GM20431 (cell line): Measurements from ENCODE around the gene ACHE.
"Not testable (repeated sequence)": the region's sequence is repeated elsewhere in the genome, so short reads cannot be mapped to it uniquely, and the experiment has no call there.

ENCODE experiments used
- in situ Hi-C: fragments of 300-500 bp; cut with MseI, MboI; formaldehyde crosslinking; loops from one replicate; pipeline ENCODE4 v1.15.0; 2020; ENCODE audit warnings: low sequenced_read_pairs; ENCODE audit not compliant: unreplicated experiment

The ACHE gene

DNA sequence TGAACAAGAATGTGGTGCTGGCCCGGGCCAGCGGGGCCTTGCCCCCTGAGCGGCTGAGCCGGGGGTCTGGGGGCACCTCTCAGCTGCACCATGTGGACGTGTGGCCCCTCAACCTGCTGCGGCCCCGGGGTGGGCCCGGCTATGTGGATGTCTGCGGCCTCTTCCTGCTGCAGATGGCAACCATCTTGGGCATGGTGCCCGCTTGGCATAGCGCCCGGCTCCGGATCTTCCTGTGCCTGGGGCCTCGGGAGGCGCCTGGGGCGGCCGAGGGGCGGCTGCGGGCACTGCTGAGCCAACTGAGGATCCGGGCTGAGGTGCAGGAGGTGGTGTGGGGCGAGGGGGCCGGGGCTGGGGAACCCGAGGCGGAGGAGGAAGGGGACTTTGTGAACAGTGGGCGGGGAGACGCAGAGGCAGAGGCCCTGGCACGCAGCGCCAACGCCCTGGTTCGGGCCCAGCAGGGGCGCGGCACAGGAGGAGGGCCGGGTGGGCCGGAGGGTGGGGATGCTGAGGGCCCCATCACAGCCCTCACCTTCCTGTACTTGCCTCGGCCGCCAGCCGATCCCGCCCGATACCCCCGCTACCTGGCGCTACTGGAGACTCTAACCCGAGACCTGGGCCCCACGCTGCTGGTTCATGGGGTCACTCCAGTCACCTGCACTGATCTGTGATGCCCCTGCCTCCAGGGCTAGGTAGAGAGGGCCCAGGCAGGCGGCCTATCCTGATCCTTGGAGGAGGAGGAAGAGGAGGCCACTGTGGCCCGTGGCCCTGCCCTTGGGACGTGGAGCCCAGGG is 29.6 kb downstream of the ACHE start:
- in situ Hi-C loops: no loop called here

DNA sequence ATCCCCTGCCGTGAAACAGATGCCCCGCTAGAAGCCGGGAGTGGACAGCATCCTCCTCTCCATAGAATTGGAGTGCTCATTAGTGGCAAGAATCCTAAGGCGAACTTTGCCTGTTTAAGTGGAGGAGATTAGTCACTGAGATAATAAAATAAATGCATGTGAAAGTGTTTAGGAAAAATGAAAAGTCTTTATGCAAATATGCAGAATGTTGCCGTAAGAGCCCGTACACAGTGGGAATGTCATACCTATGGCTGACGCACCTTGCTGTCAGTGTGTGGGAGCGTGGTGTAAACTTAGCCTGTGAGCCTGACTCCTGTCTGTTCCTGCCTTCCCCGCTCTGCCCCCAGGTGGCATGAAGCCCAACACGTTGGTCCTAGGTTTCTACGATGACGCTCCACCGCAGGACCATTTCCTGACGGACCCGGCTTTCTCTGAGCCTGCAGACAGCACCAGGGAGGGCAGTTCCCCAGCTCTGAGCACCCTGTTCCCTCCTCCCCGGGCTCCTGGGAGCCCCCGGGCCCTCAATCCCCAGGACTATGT is 30.2 kb downstream of the ACHE start:
- in situ Hi-C loops: no loop called here

DNA sequence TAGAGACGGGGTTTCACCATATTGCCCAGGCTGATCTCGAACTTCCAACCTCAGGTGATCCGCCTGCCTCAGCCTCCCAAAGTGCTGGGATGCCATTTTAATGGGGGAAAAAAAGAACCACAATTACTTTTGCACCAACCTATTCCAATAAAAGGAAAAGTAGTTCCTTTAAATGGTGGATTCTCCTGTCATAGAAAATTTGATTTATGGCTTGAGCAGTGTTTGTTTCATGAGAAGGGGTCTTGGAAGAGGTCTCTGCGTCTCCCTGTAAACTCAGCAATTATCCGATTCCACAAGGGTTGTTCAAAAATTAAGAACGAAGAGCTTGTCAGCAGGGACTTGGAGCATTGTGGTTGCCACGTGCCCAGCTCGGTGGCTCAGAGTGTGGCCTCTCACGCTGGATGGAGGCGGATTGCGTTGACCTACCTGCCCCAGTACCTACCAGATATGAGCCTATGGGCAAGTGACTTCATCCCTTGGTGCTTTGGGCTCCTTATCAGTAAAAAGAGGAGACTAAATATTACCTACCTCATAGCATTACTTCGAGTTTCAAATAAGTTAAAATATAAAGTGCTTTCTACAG is 31.3 kb downstream of the ACHE start:
- in situ Hi-C loops: no loop called here

DNA sequence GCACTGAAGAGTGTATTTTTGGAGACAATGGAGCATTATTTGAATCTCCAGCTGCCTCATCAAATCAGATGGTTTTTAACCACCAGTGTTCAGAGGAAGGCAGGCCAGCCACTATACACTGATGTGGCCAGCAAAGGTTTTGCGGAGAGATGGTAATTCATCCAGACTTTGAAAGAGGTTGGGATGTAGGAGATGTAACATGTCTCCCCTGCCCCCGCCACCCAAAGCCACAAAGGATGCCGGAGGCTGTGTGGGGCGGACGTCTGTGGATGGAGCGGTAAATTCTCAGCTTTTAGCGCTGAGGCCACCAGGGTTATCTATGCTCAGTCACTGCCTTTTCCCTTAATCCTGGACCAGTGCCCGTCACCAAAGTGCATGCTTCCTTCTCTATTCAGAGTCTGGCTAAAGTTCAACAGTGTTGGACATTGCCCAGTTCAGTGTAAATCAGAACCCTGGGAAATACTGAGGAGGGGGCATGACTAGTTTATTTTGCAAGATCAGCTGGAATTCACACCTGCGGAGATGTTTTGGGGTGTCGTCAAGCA is 32.2 kb downstream of the ACHE start:
- in situ Hi-C loops: no loop called here

DNA sequence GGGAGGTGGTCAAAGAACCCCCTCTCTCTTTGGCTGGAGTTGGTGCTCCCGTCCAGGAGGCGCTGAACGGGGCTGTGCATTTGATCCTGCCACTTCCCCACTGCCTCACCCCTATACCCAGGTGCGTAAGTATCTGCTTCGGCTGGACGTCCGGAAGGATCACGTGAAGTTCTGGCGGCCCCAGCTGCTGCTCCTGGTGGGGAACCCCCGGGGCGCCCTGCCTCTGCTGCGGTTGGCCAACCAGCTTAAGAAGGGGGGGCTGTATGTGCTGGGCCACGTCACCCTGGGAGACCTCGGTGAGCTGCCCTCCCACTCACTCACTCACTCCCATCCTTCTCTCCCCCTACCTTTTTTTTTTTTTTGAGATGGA is 34.1 kb downstream of the ACHE start:
- in situ Hi-C loops: no loop called here

DNA sequence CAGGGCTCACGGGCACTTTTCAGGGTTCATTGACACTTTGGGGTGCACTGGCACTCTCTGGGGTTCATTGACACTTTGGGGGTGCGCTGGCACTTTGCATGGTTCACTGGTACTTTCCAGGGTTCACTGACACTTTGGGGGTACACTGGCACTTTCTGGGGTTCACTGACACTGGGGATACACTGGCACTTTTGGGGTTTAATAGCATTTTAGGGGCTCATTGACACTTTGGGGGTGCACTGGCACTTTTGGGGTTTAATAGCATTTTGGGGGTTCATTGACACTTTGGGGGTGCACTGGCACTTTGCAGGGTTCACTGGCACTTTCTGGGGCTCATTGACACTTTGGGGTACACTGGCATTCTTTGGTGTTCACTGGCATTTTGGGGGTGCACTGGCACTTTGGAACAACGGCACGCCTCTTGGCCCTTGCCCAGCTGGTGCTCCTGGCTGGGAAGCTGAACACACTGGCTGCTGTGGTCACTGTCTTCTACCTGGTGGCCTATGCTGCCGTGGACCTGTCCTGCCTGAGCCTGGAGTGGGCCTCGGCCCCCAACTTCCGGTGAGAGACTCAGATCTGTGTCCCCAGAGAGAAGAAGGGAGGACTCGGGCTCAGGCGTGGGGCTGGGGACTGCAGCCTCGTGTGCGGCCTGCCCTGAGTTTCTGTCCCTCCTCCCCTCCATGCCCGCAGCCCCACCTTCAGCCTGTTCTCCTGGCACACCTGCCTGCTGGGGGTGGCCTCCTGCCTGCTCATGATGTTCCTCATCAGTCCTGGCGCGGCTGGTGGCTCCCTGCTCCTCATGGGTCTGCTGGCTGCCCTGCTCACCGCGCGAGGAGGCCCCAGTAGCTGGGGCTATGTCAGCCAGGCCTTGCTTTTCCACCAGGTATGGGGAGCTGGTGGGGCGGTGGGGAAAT is 34.7 kb downstream of the ACHE start:
- in situ Hi-C loops: no loop called here

DNA sequence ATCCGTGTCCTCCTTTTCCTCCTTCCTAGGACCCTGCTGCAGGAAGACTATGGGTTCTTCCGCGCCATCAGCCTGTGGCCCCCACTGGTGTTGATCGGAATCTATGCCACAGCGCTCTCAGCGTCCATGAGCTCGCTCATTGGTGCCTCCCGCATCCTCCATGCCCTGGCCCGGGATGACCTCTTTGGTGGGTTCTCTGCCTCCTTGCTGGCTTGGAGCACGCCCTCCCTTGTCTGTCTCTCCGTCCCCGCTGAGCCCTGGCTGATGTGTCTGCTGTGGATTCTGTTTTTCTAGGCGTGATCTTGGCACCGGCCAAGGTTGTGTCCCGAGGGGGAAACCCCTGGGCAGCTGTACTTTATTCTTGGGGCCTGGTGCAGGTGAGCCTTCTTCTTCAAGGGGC is 35.8 kb downstream of the ACHE start:
- in situ Hi-C loops: no loop called here

DNA sequence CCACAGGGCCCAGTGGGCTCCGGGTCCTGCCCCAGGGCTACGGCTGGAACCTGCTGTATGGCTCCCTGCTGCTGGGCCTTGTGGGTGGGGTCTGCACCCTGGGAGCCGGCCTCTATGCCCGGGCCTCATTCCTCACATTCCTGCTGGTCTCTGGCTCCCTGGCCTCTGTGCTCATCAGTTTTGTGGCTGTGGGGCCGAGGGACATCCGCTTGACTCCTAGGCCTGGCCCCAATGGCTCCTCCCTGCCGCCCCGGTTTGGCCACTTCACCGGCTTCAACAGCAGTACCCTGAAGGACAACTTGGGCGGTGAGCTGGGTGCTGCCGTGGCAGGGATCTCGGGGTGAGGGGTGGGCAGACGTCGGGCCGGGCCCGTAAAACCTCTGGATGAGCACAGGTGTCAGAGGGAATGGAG is 38.8 kb downstream of the ACHE start:
- in situ Hi-C loops: no loop called here

DNA sequence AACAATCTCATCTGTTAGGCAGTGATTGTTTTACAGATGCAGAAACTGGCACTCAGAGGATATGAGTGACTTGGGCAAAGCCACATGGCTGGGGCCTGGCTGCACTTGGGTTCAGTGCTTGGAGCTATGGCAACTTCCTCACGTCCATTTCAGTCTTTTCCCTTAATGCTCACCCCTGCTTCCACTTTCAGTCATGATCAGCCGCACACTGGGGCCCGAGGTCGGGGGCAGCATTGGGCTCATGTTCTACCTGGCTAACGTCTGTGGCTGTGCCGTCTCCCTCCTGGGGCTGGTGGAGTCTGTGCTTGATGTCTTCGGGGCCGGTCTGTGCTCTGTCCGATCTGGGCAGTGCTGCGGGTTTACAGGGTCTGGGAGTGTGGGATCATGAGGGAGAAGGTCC is 40.2 kb downstream of the ACHE start:
- in situ Hi-C loops: no loop called here

DNA sequence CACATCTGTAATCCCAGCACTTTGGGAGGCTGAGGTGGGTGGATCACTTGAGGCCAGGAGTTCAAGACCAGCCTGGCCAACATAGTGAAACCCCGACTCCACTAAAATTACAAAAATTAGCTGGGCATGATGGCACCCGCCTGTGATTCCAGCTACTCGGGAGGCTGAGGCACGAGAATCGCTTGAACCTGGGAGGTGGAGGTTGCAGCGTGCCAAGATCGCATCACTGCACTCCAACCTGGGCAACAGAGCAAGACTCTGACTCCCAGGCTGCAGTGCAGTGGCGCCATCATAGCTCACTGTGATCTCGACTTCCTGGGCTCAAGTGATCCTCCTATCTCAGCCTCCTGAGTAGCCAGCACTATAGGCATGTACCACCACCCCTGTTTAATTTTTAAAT is 40.8 kb downstream of the ACHE start:
- in situ Hi-C loops: not testable (repeated sequence)

DNA sequence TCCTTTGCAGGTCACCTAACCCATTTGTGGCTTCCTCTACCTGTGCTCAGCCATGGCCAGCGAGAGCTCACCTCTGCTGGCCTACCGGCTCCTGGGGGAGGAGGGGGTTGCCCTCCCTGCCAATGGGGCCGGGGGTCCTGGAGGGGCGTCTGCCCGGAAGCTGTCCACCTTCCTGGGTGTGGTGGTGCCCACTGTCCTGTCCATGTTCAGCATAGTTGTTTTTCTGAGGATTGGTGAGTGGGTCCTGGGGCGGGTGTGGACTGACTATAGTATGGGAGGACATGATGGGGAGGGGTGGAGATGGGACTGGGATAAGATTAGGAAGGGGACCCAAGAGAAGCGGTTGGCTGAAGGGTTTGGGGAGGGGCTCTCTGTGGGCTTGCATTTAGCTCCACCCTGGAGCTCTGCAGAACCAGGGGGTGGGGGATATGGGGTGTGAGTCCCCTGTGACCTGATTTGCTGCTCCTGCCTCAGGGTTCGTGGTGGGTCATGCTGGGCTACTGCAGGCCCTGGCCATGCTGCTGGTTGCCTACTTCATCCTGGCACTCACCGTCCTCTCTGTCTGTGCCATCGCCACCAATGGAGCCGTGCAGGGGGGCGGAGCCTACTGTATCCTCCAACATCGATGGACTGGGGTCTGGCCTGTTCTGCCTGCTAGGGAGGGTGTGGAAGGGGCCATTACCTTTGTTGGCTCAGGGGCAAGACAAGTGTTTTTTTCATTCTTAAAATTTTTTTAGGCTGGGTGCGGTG is 41.4 kb downstream of the ACHE start:
- in situ Hi-C loops: no loop called here

DNA sequence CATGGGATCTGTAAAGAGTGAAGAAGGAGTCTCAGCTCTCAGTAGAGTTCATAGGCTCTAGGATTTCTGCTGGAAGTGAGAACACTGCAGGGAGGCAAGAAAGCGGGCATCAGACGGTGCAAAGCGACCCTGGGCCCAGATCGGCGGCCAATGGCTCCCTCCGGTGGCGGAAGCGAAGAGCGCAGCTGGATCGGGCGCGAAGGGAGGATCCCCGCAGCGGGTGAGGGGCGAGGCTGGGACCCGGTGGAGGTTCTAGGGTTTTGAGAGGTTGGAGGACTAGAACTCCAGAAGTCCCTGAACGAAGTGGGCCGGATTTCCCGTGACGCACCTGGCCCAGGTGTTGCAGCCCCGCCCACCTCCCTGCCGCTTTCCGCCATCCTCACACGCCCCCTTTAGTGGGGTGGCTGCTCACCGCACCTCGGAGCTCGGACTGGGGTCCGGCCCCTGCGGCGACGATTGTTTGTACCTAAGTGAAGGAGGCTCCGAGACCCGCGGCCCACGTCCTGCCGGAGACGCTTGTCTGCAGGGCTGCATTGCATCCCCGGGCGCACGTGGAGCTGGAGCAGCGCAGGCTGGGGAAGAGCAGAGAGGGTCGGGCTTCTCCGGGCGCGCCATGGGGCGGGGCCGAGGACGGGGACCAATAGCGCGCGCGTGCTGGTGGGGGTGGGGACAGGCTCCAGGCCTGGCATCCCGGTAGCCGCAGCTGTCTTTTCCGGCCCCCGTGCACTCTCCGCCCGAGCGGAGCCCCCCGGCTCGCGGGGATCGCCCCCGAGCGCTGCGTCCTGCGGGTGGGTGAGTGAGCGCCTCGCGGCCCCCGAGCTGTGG is 43.4 kb downstream of the ACHE start, which contains the start of gene SLC12A9:
TSS of gene SLC12A9 (plus strand) at position 666 of the 825 bp plus-strand sequence. CDS start 1,485 bp downstream, outside the sequence.
- in situ Hi-C loops: no loop called here

DNA sequence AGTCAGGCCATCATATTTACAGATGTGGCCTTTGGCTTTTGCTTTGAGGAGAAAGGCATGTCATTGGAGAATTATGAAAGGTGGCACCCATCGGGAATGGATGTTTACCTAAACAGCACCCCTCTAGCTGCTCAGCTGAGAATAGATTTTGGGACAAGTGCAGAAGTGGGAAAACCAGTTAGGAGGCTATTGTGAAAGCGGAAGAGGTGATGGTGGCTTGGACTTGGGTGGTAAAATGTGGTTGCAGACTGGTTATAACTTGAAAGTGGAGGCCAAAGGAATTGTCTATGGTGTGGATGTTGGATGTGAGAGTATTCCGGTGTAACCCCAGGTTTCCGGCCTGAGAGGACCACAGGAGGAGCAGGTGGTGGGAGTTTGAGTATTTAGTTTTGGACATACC is 48.3 kb downstream of the ACHE start:
- in situ Hi-C loops: no loop called here

DNA sequence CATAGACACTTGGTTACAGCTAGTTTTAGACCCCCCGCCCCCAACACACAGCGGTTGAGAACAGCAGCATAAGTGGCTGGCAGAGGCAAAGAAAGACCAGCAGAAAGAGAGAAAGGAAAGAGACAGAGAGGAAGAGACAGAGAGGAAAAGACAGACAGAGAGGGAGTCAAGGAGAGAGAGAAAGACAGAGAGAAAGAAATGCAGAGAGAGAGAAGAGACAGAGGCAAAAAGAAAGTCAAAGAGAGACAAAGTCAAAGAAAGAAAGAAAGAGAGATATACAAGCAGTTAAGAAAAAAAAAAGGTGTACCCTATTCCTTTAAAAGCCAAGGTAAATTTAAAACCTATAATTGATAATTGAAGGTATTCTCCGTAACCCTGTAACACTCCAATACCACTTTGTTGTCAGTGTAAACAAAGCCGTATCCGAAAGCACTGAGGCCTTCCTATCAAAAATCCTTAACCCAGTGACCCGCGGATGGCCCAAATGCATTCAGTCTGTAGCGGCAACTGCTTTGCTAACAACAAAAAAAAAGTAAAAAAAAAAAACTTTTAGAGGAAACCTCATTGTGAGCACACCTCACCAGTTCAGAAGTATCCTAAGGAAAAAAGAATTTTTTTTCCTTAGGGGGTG is 55.1 kb downstream of the ACHE start:
- in situ Hi-C loops: no loop called here
